Fibroblast of upper back skin (primary cell): ENCODE results near the gene CRADD.
"Not testable (repeated sequence)": the region's sequence is repeated elsewhere in the genome, so short reads cannot be mapped to it uniquely, and the experiment has no call there.

Source experiments
- DNase-seq: peaks from one replicate; pipeline ENCODE4 v3.0.0-alpha.2; 2013

The CRADD gene

DNA sequence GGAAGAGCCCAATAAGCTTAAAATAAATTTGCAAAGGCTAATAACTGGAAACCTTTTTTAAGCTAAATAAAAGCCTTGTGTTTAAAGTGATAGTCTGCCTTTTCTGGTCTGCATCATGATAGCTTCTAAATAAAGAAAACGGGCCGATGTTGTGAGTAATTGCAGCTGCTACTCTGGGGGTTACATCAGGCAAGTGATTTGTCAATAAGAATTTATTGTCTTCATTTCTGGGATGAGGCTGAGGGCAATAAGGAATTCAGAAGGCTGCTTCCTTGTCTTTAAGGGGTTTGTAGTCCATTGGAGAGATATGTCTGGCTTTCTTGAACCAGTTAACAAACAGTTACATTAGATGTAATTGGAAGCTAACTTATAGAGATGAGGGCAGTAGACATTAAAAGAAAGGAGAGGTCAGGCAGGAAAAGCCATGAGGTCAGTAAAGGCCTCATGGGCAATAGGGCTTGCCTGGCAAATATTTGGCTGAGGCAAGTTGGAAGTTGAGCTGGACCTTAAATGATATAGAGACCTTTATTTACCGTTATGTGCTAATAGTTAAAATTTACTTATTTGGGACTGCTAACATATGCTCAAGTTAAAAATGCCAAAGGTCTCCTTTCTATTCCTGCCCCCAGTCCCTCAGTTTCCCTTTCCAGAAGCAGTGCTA lies 85.0 kb downstream of the CRADD start:
- DNase-seq: peak; percentile 78

GRCh38 chr12:93762912-93763553 lies 85.9 kb downstream of the CRADD start:
- no peak for DNase-seq

- DNase-seq: no peak
Observed at GRCh38 chr12:93763746-93764147, 86.6 kb downstream of the CRADD start.

GRCh38 chr12:93766371-93766770 lies 89.2 kb downstream of the CRADD start:
- DNase-seq: no peak

DNA sequence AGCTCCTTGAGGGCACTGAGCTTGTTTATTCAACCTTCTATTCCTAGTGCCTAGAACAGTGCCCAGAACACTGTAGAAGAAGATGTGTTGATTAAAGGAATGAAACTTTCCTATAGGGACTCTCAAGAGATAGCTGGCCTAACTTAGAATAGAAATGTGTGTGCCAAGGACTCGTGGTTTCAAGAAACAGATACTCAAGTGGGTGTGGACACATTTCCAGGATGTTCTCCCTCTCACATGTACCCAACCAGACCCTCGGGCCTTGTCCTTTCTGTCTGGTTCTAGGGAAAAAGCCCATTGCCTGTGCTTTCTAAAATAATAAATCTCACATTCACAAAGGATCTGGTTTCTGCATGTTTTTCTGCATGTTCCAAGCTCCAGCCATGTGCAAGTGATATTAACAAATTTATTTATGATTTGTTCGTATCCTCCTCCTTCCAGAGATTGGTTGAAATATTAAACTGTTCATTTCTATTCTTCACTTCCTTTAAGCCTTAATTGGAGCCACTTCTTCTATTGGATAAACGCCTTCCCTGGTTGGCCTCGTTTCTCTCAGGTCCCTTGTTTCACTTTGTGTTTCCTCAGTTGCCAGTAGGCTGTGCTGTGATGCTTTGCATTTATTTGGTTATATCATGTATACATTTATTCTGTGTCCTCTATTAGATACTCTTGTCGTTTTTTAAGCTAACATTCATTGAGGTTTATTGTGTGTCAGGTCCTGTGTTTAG lies 89.8 kb downstream of the CRADD start:
- DNase-seq: peak; percentile 82

GRCh38 chr12:93767524-93767863 lies 90.3 kb downstream of the CRADD start:
- no peak for DNase-seq

GRCh38 chr12:93772003-93772700 lies 95.0 kb downstream of the CRADD start:
- DNase-seq: no peak

GRCh38 chr12:93773122-93773871 lies 96.1 kb downstream of the CRADD start:
- peak; percentile 62 for DNase-seq

DNA sequence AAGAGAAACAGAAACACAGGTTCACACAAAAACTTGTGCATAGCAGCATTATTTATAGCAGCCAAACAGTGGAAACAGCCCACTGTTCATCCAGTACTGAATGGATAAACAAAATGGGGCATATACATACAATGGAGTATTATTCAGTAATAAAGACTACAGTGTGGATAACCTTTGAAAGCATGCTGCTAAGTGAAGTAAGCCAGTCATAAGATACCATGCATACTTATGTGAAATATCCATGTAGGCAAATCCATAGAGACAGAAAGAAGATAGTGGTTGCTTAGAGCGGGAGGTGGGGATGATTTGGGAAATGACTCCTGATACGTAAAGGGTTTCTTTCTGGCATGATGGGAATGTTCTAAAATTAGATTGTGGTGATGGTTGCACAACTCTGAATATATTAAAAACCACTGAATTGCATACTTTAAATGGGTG lies 99.4 kb downstream of the CRADD start:
- DNase-seq: peak; percentile 98

- peak; percentile 72 for DNase-seq
Observed at GRCh38 chr12:93777254-93777653, 100.1 kb downstream of the CRADD start.

- DNase-seq: peak; percentile 87
Observed at GRCh38 chr12:93778306-93778705, 101.1 kb downstream of the CRADD start.

DNA sequence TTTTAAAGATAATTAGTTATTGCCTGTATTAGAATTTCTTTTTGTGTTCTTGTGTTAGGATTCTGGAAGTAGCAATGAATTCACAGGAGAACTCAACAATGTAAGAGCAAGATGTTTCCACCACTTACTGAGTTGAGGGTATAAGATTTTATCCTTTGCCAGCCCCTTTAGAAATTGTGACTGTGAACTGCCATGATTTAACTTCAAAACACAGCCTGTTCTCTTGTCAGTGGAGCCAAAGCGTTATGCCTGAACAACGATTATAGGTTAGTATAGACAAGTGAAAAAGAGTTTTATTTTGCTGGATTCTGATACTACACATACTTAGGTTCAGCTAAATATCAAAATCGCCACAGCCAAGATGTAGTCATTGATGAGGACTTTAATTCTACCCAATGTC lies 101.6 kb downstream of the CRADD start:
- no peak for DNase-seq

GRCh38 chr12:93780101-93780641 lies 103.0 kb downstream of the CRADD start:
- DNase-seq: no peak

DNA sequence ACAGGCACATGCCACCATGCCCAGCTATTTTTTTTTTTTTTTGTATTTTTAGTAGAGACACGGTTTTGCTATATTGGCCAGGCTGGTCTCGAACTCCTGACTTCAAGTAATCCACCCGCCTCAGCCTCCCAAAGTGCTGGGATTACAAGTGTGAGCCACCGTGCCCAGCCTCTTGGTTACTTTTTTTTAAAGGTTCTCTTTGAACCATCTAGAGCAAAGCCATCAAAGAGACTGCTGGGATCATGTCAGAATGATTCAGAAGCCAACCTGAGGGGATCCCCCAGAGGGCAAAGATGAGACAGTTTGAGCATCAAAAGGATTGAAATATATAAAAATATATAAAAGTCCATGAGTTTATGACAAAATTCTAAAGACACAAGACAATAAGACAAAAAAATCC lies 103.7 kb downstream of the CRADD start:
- DNase-seq: not testable (repeated sequence)

DNA sequence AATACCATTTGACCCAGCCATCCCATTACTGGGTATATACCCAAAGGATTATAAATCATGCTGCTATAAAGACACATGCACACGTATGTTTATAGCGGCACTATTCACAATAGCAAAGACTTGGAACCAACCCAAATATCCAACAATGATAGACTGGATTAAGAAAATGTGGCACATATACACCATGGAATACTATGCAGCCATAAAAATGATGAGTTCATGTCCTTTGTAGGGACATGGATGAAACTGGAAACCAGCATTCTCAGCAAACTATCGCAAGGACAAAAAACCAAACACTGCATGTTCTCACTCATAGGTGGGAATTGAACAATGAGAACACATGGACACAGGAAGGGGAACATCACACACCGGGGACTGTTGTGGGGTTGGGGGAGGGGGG lies 104.8 kb downstream of the CRADD start:
- DNase-seq: not testable (repeated sequence)

GRCh38 chr12:93782853-93783252 lies 105.7 kb downstream of the CRADD start:
- no peak for DNase-seq

- no peak for DNase-seq
Observed at GRCh38 chr12:93783832-93784231, 106.7 kb downstream of the CRADD start.

GRCh38 chr12:93784339-93785086 lies 107.3 kb downstream of the CRADD start:
- DNase-seq: peak; percentile 74

GRCh38 chr12:93785249-93786010 lies 108.3 kb downstream of the CRADD start:
- peak; percentile 96 for DNase-seq

- DNase-seq: peak; percentile 58
Observed at GRCh38 chr12:93786656-93787397, 109.7 kb downstream of the CRADD start.
